Measurements from ENCODE around the gene PCDHA1. TPM values are rescaled to one million over a fixed set of nuclear protein-coding genes. Genes with fewer than 3 reads are reported as not detected.
"Not testable (repeated sequence)": the region's sequence is repeated elsewhere in the genome, so short reads cannot be mapped to it uniquely, and the experiment has no call there.

Gene PCDHA1
- polyA plus RNA-seq, 1 donor: 0.10 TPM

- DNase-seq (ENCODE audit: low read depth): not testable (repeated sequence)
Observed at GRCh38 chr5:140849831-140850634, 64.1 kb downstream of the PCDHA1 start.

- DNase-seq (ENCODE audit: low read depth): no peak
Observed at GRCh38 chr5:140855772-140856674, 70.1 kb downstream of the PCDHA1 start, which contains the start of gene PCDHA10. PCDHA10 (plus strand) TSS chr5:140855897; CDS start chr5:140856049, 152 bp downstream.

- DNase-seq (ENCODE audit: low read depth): no peak
Observed at GRCh38 chr5:140857177-140857986, 71.4 kb downstream of the PCDHA1 start.

GRCh38 chr5:140857987-140858240, 72.0 kb downstream of the PCDHA1 start:
- DNase-seq (ENCODE audit: low read depth): no peak

- DNase-seq (ENCODE audit: low read depth): no peak
Observed at GRCh38 chr5:140862441-140863295, 76.7 kb downstream of the PCDHA1 start.

GRCh38 chr5:140868721-140869554, 83.0 kb downstream of the PCDHA1 start, which contains the start of gene PCDHA11:
PCDHA11 (plus strand) TSS chr5:140868957; CDS start chr5:140869104, 147 bp downstream.
- no peak for DNase-seq (ENCODE audit: low read depth)

GRCh38 chr5:140869555-140869886, 83.6 kb downstream of the PCDHA1 start:
- DNase-seq (ENCODE audit: low read depth): no peak

- no peak for DNase-seq (ENCODE audit: low read depth)
Observed at GRCh38 chr5:140870221-140871201, 84.6 kb downstream of the PCDHA1 start.

GRCh38 chr5:140875085-140876065, 89.4 kb downstream of the PCDHA1 start, which contains the start of gene PCDHA12:
PCDHA12 (plus strand) TSS chr5:140875308; CDS start chr5:140875473, 165 bp downstream.
- no peak for DNase-seq (ENCODE audit: low read depth)

GRCh38 chr5:140876541-140877261, 90.8 kb downstream of the PCDHA1 start:
- DNase-seq (ENCODE audit: low read depth): not testable (repeated sequence)

- DNase-seq (ENCODE audit: low read depth): no peak
Observed at GRCh38 chr5:140877262-140877581, 91.3 kb downstream of the PCDHA1 start.

- no peak for DNase-seq (ENCODE audit: low read depth)
Observed at GRCh38 chr5:140881889-140882590, 96.1 kb downstream of the PCDHA1 start, which contains the start of gene PCDHA13. PCDHA13 (plus strand) TSS chr5:140882124; CDS start chr5:140882269, 145 bp downstream.

- DNase-seq (ENCODE audit: low read depth): no peak
Observed at GRCh38 chr5:140882591-140882899, 96.6 kb downstream of the PCDHA1 start.

- DNase-seq (ENCODE audit: low read depth): no peak
Observed at GRCh38 chr5:140883373-140883772, 97.4 kb downstream of the PCDHA1 start.

- DNase-seq (ENCODE audit: low read depth): no peak
Observed at GRCh38 chr5:140883927-140884697, 98.2 kb downstream of the PCDHA1 start.

- no peak for DNase-seq (ENCODE audit: low read depth)
Observed at GRCh38 chr5:140916325-140916724, 130.4 kb downstream of the PCDHA1 start.
